ENCODE results near the gene CELF2.
"Not testable (repeated sequence)": the region's sequence is repeated elsewhere in the genome, so short reads cannot be mapped to it uniquely, and the experiment has no call there.

The CELF2 gene

DNA sequence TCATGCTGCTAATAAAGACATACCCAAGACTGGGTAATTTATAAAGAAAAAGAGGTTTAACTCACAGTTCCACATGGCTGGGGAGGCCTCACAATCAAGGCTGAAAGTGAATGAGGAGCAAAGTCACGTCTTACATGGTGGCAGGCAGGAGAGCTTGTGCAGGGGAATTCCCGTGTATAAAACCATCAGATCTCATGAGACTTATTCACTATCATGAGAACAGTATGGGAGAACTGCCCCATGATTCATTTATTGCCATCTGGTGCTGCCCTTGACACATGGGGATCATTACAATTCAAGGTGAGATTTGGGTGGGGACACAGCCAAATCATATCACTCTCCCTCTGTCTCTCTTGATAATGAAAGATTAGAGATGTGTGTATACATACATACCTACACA, 106.2 kb downstream of the CELF2 start:
- no CpG with 5 or more reads among the region's 2 CpGs for WGBS (ENCODE audit: extremely low coverage, insufficient coverage, low lambda C conversion rate)
- H3K9ac ChIP-seq (ENCODE audit: low read length); H3K23ac ChIP-seq (ENCODE audit: low read length); H3K27ac ChIP-seq (ENCODE audit: low read depth, low read length); H3K4me2 ChIP-seq (ENCODE audit: low read length); H3K79me1 ChIP-seq (ENCODE audit: low read length); H2BK120ac ChIP-seq (ENCODE audit: low read depth, low read length); H3K56ac ChIP-seq (ENCODE audit: low read length); H3K4me3 ChIP-seq (ENCODE audit: low read length); H3K18ac ChIP-seq (ENCODE audit: low read length); H3K79me2 ChIP-seq (ENCODE audit: control insufficient read depth, insufficient read depth, low read length); DNase-seq; H3K27me3 ChIP-seq (ENCODE audit: insufficient read depth, low read length, poor library complexity); H4K5ac ChIP-seq (ENCODE audit: low read length); H2AK5ac ChIP-seq (ENCODE audit: low read length); H3K36me3 ChIP-seq (ENCODE audit: control insufficient read depth, insufficient read depth, low read length); H3K4me1 ChIP-seq (ENCODE audit: control insufficient read depth, low read depth, low read length); H3K4ac ChIP-seq (ENCODE audit: low read depth, low read length); H4K8ac ChIP-seq (ENCODE audit: low read depth, low read length); H2BK15ac ChIP-seq (replicated peaks; ENCODE audit: low read depth); H2BK5ac ChIP-seq (ENCODE audit: low read length): not testable (repeated sequence)

DNA sequence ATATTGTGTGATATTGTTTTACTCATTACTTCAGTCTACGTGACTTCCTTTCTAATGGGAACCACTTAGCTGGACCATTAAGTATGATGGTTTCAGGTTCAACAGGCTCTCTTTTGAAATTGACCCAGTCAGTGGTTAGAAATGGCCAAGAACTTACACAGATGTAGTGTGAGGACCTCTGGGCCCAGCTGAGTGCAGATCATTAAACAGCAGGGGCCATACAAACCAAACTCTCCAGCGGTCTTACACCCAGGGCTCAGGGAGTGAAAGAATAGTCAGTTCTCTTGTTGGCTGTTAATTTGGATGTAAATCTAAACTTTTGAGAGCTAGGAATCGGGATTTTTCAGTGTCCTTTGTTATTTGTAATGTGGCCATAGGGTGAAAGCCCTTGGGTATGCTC, 107.3 kb downstream of the CELF2 start:
- no peak overlapping the region for H2BK5ac ChIP-seq (ENCODE audit: low read length)
- no peaks in the 10 kb centered on the region for H3K4me1 ChIP-seq (ENCODE audit: control insufficient read depth, low read depth, low read length)
- H2BK15ac ChIP-seq (replicated peaks; ENCODE audit: low read depth): no peak overlapping the region
- H2BK120ac ChIP-seq (ENCODE audit: low read depth, low read length): no peak overlapping the region
- H3K23ac ChIP-seq (ENCODE audit: low read length): no peak overlapping the region
- H4K5ac ChIP-seq (ENCODE audit: low read length): no peak overlapping the region
- H3K9ac ChIP-seq (ENCODE audit: low read length): no peak overlapping the region
- H3K36me3 ChIP-seq (ENCODE audit: control insufficient read depth, insufficient read depth, low read length): no peaks in the 10 kb centered on the region
- no peak overlapping the region for H3K27ac ChIP-seq (ENCODE audit: low read depth, low read length)
- no peaks in the 10 kb centered on the region for H3K79me2 ChIP-seq (ENCODE audit: control insufficient read depth, insufficient read depth, low read length)
- H4K8ac ChIP-seq (ENCODE audit: low read depth, low read length): no peak overlapping the region
- H3K27me3 ChIP-seq (ENCODE audit: insufficient read depth, low read length, poor library complexity): no peaks in the 10 kb centered on the region
- H3K56ac ChIP-seq (ENCODE audit: low read length): no peak overlapping the region
- H3K4ac ChIP-seq (ENCODE audit: low read depth, low read length): no peak overlapping the region
- no CpG with 5 or more reads among the region's 3 CpGs for WGBS (ENCODE audit: extremely low coverage, insufficient coverage, low lambda C conversion rate)
- no peak overlapping the region for H2AK5ac ChIP-seq (ENCODE audit: low read length)
- no peak overlapping the region for H3K18ac ChIP-seq (ENCODE audit: low read length)
- no peak for DNase-seq
- no peaks in the 10 kb centered on the region for H3K79me1 ChIP-seq (ENCODE audit: low read length)
- H3K4me3 ChIP-seq (ENCODE audit: low read length): no peak overlapping the region
- H3K4me2 ChIP-seq (ENCODE audit: low read length): no peak overlapping the region

GRCh38 chr10:11127017-11127416, 109.3 kb downstream of the CELF2 start:
- not testable (repeated sequence) for H4K5ac ChIP-seq (ENCODE audit: low read length); H3K79me2 ChIP-seq (ENCODE audit: control insufficient read depth, insufficient read depth, low read length); H4K8ac ChIP-seq (ENCODE audit: low read depth, low read length); H3K27me3 ChIP-seq (ENCODE audit: insufficient read depth, low read length, poor library complexity); DNase-seq; H3K4ac ChIP-seq (ENCODE audit: low read depth, low read length); H2BK5ac ChIP-seq (ENCODE audit: low read length); H3K23ac ChIP-seq (ENCODE audit: low read length); H2BK120ac ChIP-seq (ENCODE audit: low read depth, low read length); H3K4me2 ChIP-seq (ENCODE audit: low read length); H3K56ac ChIP-seq (ENCODE audit: low read length); H3K18ac ChIP-seq (ENCODE audit: low read length); H2BK15ac ChIP-seq (replicated peaks; ENCODE audit: low read depth); H3K27ac ChIP-seq (ENCODE audit: low read depth, low read length); H2AK5ac ChIP-seq (ENCODE audit: low read length); H3K4me3 ChIP-seq (ENCODE audit: low read length); H3K9ac ChIP-seq (ENCODE audit: low read length); H3K4me1 ChIP-seq (ENCODE audit: control insufficient read depth, low read depth, low read length); H3K36me3 ChIP-seq (ENCODE audit: control insufficient read depth, insufficient read depth, low read length); H3K79me1 ChIP-seq (ENCODE audit: low read length)
- no CpG with 5 or more reads among the region's 4 CpGs for WGBS (ENCODE audit: extremely low coverage, insufficient coverage, low lambda C conversion rate)

GRCh38 chr10:11131112-11131639, 113.5 kb downstream of the CELF2 start:
- Histone ChIP-seq H3K4me2 (ENCODE audit: low read length) (no peak overlapping the region), H3K18ac (ENCODE audit: low read length) (no peak overlapping the region), H3K4me1 (ENCODE audit: control insufficient read depth, low read depth, low read length) (no peaks in the 10 kb centered on the region), H3K4me3 (ENCODE audit: low read length) (no peak overlapping the region), H3K23ac (ENCODE audit: low read length) (no peak overlapping the region), H2AK5ac (ENCODE audit: low read length) (no peak overlapping the region), H3K9ac (ENCODE audit: low read length) (no peak overlapping the region), H4K8ac (ENCODE audit: low read depth, low read length) (no peak overlapping the region), H2BK5ac (ENCODE audit: low read length) (no peak overlapping the region), H4K5ac (ENCODE audit: low read length) (no peak overlapping the region), H3K27ac (ENCODE audit: low read depth, low read length) (no peak overlapping the region), H3K56ac (ENCODE audit: low read length) (no peak overlapping the region), H2BK15ac (replicated peaks; ENCODE audit: low read depth) (no peak overlapping the region), H3K27me3 (ENCODE audit: insufficient read depth, low read length, poor library complexity) (no peaks in the 10 kb centered on the region), H3K79me1 (ENCODE audit: low read length) (no peaks in the 10 kb centered on the region), H3K79me2 (ENCODE audit: control insufficient read depth, insufficient read depth, low read length) (no peaks in the 10 kb centered on the region), H2BK120ac (ENCODE audit: low read depth, low read length) (no peak overlapping the region), H3K4ac (ENCODE audit: low read depth, low read length) (no peak overlapping the region), H3K36me3 (ENCODE audit: control insufficient read depth, insufficient read depth, low read length) (no peaks in the 10 kb centered on the region)
- no CpG with 5 or more reads among the region's 10 CpGs for WGBS (ENCODE audit: extremely low coverage, insufficient coverage, low lambda C conversion rate)
- DNase-seq: no peak

GRCh38 chr10:11134411-11134810, 116.7 kb downstream of the CELF2 start:
- Histone ChIP-seq H3K4me3 (ENCODE audit: low read length) (no peak overlapping the region), H3K18ac (ENCODE audit: low read length) (no peak overlapping the region), H3K23ac (ENCODE audit: low read length) (no peak overlapping the region), H2BK5ac (ENCODE audit: low read length) (no peak overlapping the region), H3K79me1 (ENCODE audit: low read length) (no peaks in the 10 kb centered on the region), H3K79me2 (ENCODE audit: control insufficient read depth, insufficient read depth, low read length) (no peaks in the 10 kb centered on the region), H3K56ac (ENCODE audit: low read length) (no peak overlapping the region), H4K5ac (ENCODE audit: low read length) (no peak overlapping the region), H3K27me3 (ENCODE audit: insufficient read depth, low read length, poor library complexity) (no peaks in the 10 kb centered on the region), H2BK15ac (replicated peaks; ENCODE audit: low read depth) (no peak overlapping the region), H2BK120ac (ENCODE audit: low read depth, low read length) (no peak overlapping the region), H3K36me3 (ENCODE audit: control insufficient read depth, insufficient read depth, low read length) (no peaks in the 10 kb centered on the region), H2AK5ac (ENCODE audit: low read length) (no peak overlapping the region), H3K4me1 (ENCODE audit: control insufficient read depth, low read depth, low read length) (no peaks in the 10 kb centered on the region), H3K27ac (ENCODE audit: low read depth, low read length) (no peak overlapping the region), H3K4me2 (ENCODE audit: low read length) (no peak overlapping the region), H3K4ac (ENCODE audit: low read depth, low read length) (no peak overlapping the region), H4K8ac (ENCODE audit: low read depth, low read length) (no peak overlapping the region), H3K9ac (ENCODE audit: low read length) (no peak overlapping the region)
- DNase-seq: no peak
- WGBS (ENCODE audit: extremely low coverage, insufficient coverage, low lambda C conversion rate): no CpG with 5 or more reads among the region's 7 CpGs

DNA sequence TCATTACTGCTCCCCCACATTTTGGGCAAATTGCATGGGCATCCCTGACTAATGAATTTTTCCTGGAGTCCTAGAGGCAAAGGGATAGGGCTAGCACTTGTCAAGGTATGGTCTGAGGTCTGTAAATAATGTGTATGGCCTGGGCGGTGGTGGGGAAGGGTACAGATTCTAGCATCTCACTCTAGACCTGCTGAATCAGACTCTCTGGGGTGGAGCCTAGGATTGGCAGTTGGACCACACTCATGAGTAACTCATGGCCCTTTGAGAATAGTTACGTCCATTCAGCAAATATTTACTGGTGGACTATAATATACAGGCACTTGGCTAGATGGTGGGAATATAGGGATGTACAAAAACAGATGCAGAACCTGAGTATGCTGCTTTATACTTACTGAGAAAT, 118.0 kb downstream of the CELF2 start:
- no peak overlapping the region for H3K27ac ChIP-seq (ENCODE audit: low read depth, low read length)
- H2BK5ac ChIP-seq (ENCODE audit: low read length): no peak overlapping the region
- H4K5ac ChIP-seq (ENCODE audit: low read length): no peak overlapping the region
- H3K4me1 ChIP-seq (ENCODE audit: control insufficient read depth, low read depth, low read length): no peaks in the 10 kb centered on the region
- H3K4ac ChIP-seq (ENCODE audit: low read depth, low read length): no peak overlapping the region
- WGBS (ENCODE audit: extremely low coverage, insufficient coverage, low lambda C conversion rate): no CpG with 5 or more reads among the region's 2 CpGs
- H4K8ac ChIP-seq (ENCODE audit: low read depth, low read length): no peak overlapping the region
- no peak for DNase-seq
- H2BK15ac ChIP-seq (replicated peaks; ENCODE audit: low read depth): no peak overlapping the region
- no peak overlapping the region for H3K4me3 ChIP-seq (ENCODE audit: low read length)
- H2AK5ac ChIP-seq (ENCODE audit: low read length): no peak overlapping the region
- H3K23ac ChIP-seq (ENCODE audit: low read length): no peak overlapping the region
- no peak overlapping the region for H3K9ac ChIP-seq (ENCODE audit: low read length)
- no peaks in the 10 kb centered on the region for H3K27me3 ChIP-seq (ENCODE audit: insufficient read depth, low read length, poor library complexity)
- no peaks in the 10 kb centered on the region for H3K79me2 ChIP-seq (ENCODE audit: control insufficient read depth, insufficient read depth, low read length)
- no peak overlapping the region for H2BK120ac ChIP-seq (ENCODE audit: low read depth, low read length)
- no peak overlapping the region for H3K4me2 ChIP-seq (ENCODE audit: low read length)
- H3K56ac ChIP-seq (ENCODE audit: low read length): no peak overlapping the region
- H3K79me1 ChIP-seq (ENCODE audit: low read length): no peaks in the 10 kb centered on the region
- H3K18ac ChIP-seq (ENCODE audit: low read length): no peak overlapping the region
- H3K36me3 ChIP-seq (ENCODE audit: control insufficient read depth, insufficient read depth, low read length): no peaks in the 10 kb centered on the region
